GM12874 (cell line): ENCODE data around the gene UCMA.

Source experiments
- TF ChIP-seq, protein P1 (sequence below): IDR thresholded peaks from 2 replicates; pipeline ENCODE4 v1.5.1; 2011; ENCODE audit warnings: low read depth, mild to moderate bottlenecking, control low read depth, low read length, moderate library complexity; ENCODE audit not compliant: insufficient read depth

The UCMA gene

DNA sequence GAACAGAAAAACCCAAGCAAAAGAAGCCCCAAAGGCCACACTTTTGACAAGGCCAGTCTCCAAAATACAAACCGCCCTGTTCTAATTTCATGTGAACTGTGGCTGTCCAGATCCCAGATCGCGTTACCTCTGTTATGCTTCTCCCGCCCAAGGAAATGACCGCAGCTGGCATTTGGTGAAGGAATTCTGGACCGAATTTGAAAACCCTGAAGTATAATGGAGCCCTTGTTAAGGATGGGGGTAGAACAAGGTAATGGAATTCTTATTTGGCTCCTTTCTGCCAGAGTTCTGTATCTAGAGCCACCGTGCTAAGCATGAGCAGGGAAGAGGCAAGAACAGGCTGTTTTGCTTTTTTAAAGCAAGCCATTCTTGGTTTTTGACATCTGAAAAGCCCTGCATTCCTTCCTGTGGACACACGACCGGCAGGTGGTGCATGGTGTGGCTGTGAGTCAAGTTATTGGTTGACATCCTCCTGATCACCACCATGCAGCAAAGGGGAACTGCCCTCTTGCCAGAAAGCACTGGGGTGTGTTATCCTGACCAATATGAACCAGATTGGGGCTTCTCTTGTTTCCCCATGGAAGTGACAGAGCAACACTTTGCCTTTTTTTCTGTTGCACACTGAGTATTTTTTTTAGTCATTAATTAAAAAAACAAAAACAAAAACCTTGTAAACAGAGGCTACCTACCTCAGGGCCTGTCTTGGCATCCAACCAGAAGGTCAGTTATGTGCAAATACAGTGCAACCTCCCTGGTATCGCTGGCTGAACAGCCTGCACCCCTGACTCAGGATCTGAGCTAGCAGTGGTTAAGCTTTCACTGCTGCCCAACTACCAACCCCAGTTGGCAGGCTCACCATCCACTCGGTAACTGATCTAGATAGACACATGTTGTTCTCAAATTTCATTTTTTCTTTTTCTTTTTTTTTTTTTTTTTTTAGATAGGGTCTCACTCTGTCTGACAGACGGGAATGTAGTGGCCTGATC is 14.2 kb downstream of the UCMA start:
- TF ChIP-seq, protein P1, sequence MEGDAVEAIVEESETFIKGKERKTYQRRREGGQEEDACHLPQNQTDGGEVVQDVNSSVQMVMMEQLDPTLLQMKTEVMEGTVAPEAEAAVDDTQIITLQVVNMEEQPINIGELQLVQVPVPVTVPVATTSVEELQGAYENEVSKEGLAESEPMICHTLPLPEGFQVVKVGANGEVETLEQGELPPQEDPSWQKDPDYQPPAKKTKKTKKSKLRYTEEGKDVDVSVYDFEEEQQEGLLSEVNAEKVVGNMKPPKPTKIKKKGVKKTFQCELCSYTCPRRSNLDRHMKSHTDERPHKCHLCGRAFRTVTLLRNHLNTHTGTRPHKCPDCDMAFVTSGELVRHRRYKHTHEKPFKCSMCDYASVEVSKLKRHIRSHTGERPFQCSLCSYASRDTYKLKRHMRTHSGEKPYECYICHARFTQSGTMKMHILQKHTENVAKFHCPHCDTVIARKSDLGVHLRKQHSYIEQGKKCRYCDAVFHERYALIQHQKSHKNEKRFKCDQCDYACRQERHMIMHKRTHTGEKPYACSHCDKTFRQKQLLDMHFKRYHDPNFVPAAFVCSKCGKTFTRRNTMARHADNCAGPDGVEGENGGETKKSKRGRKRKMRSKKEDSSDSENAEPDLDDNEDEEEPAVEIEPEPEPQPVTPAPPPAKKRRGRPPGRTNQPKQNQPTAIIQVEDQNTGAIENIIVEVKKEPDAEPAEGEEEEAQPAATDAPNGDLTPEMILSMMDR: peak; percentile 34; the same call in 1 of the 2 replicates

DNA sequence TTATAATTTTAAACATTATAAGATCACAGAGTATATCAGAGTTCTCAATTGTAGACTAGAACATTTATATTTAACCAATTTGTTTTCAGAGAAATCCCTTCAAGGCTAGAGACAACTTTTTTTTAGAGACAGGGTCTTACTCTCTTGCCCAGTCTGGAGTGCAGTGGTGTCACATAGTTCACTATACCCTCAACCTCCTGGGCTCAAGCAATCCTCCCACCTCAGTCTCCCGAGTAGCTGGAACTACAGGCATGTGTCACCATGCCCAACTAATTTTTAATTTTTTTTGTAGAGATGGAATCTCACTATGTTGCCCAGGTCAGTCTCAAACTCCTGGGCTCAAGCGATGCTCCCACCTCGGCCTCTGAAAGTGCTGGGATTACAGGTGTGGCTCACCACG is 15.3 kb downstream of the UCMA start:
- TF ChIP-seq, protein P1: no peak

DNA sequence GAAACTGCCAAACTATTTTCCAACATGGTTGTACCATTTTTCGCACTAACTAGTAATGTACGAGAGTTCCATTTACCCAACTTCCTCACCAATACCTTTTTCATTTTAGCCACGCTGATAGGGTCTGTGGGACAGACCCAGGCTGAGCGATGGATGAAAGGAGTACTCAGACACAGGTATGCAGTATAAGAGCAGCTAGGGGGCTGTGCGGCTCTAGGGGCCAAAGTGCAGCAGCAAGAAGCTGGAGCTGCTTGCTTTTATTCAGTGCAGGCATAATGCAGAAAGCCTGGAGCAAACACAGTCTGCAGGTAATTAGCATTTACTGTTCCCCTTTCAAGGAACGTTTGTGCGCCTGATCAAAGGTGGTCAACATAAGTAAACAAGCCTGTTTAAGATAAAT is 21.0 kb downstream of the UCMA start:
- TF ChIP-seq, protein P1: no peak

DNA sequence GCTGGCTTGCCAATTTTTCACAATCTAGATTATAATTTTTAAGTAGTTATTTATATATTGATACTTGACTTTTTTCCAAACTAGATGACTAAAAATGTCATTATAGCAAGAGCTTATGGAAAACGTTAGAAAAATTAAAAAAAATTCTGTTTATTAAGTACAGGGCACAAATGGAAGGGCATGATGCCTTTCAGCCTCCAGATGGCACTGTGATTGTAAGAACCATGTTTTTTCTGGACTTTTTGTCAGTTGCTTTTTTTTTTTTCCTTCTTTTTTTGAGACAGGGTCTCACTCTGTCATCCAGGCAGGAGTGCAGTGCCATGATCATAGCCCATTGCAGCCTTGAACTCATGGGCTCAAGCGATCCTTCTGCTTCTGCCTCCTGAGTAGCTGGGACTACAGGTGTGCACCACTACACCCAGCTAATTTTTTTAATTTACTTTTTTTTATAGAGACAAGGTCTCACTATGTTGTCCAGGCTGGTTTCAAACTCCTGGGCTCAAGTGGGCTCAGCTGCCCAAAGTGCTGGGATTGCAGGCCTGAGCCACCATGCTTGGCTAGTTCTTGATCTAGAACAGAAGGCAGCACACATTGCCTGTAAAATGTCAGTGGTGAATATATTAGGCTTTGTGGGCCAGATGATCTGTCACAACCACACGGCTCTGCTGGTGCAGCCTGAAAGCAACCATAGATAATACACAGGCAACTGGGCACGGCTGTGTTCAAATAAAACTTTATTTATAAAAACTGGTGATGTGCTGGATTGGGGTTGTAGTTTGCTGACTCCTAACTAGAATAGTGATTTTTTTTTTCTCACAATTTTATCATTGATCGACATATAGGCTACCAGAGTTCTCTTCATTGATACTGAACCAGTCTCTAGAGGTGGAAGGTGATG is 27.4 kb downstream of the UCMA start:
- TF ChIP-seq, protein P1: peak; percentile 29; the same call in 1 of the 2 replicates

DNA sequence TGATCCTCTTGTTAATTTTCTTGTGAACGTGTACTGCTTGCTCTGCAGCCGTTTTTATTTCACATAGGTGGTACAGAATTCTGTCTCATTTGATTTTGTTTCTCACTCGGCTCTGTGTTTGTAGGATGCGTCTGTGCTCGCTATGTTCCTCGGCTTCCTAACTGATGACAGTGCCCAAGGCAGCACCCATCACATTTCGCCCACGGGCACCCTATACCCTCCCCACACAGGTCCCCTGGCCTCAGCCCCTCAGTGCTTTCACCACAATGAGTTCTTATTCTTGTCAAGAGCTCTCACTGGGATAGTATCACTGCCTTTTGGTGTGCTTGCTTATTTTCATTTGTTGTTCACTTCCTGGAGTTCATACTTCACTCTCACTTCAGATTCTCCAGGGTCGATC is 28.1 kb downstream of the UCMA start:
- TF ChIP-seq, protein P1: no peak

DNA sequence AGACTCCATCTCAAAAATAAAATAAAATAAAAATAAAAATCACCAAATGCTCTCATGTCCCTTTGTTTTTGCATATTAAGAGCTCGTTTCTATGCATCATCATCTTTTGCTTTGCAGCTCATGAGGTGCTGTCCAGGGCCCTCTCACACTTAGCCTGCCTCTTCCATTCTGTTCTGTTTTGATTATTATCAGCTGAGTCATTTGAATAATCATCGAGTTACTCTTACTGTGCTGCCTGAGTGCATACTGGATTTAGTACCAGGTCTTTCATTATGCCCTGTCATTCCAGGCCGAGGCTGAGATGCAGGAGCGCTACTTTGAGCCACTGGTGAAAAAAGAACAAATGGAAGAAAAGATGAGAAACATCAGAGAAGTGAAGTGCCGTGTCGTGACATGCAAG is 33.0 kb downstream of the UCMA start:
- TF ChIP-seq, protein P1: no peak

DNA sequence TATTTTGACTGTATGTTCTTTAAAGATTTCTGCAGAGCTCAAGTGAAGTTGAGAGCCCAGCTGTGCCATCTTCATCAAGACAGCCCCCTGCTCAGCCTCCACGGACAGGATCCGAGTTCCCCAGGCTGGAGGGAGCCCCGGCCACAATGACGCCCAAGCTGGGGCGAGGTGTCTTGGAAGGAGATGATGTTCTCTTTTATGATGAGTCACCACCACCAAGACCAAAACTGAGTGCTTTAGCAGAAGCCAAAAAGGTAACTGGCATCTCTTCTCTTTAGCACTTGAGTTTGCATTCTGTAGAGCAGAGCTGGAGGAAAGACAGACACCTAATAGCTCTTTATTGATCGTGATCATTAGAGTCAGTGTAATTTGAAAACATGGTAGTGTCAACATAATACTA is 39.2 kb downstream of the UCMA start:
- TF ChIP-seq, protein P1: no peak
